Testis (tissue), 3 donors: ENCODE measurements around the gene ZPR1. TPM values are rescaled to one million over a fixed set of nuclear protein-coding genes. Genes with fewer than 3 reads are reported as not detected.

Source experiments
- DNase-seq: peaks from one replicate; pipeline ENCODE4 v3.0.0-alpha.2; 2019
- H3K27ac ChIP-seq, 2 donors: fragments of 200-600 bp; sonication (generic); one replicate each; pipeline ENCODE4 v1.5.1; 2019
- H3K27me3 ChIP-seq: fragments of 200-600 bp; sonication (generic); one replicate; pipeline ENCODE4 v1.5.1; 2019
- H3K36me3 ChIP-seq: fragments of 200-600 bp; sonication (generic); one replicate; pipeline ENCODE4 v1.5.1; 2017; ENCODE audit warnings: low read depth; ENCODE audit errors: missing control alignments
- H3K4me1 ChIP-seq: fragments of 200-600 bp; sonication (generic); one replicate; pipeline ENCODE4 v1.5.1; 2019
- H3K4me3 ChIP-seq, 2 donors: fragments of 200-600 bp; sonication (generic); one replicate each; pipeline ENCODE4 v1.5.1; 2017 to 2019
- H3K9me3 ChIP-seq: fragments of 200-600 bp; sonication (generic); one replicate; pipeline ENCODE4 v1.5.1; 2017
- POLR2A ChIP-seq: fragments of 450-650 bp; IDR thresholded peaks from one replicate; pipeline ENCODE4 v1.6.1; 2017; ENCODE audit warnings: antibody characterized with exemption, mild to moderate bottlenecking, moderate library complexity
- WGBS, 2 donors: methylation state at CpG; one replicate each; pipeline ENCODE4 v1.1.5; 2018; 5-methylcytosine and 5-hydroxymethylcytosine counted together
- intact Hi-C: fragments of 100-400 bp; cut with DNase I; formaldehyde crosslinking; loops from one replicate; pipeline ENCODE4 v1.15.1; 2023; ENCODE audit warnings: low total_unique reads
- polyA plus RNA-seq: library from polyadenylated mRNA; stranded (reverse); fragments of 350-450 nt; fragmentation: Illumina TruSeq; extraction: RNeasy Lipid Tissue Mini Kit (QIAGEN cat#74804); gene quantifications from one replicate; pipeline ENCODE4 v1.2.3, GENCODE V29; 2014; ENCODE audit warnings: low read depth, low replicate concordance; ENCODE audit not compliant: insufficient read depth
- total RNA-seq, 2 donors: library from RNA; depleted of rRNA; stranded (reverse); fragments of >200 nt; gene quantifications; one replicate each; pipeline ENCODE4 v1.2.3, GENCODE V29; 2016
- TF ChIP-seq, protein P1 (sequence below), 3 experiments: fragments of 450-650 bp in 2 of 3; fragments of 200-600 bp in 1 of 3; sonication (generic) in 1 of 3; IDR thresholded peaks; one replicate each; pipeline ENCODE4 v1.5.1; 2016 to 2019; ENCODE audit warnings: antibody characterized with exemption in 3 of 3, mild to moderate bottlenecking in 2 of 3, moderate library complexity in 1 of 3

The ZPR1 gene
- total and polyA plus RNA-seq, 3 donors from 2014 or later, result 44.4 to 138 (median 68.0) TPM

DNA sequence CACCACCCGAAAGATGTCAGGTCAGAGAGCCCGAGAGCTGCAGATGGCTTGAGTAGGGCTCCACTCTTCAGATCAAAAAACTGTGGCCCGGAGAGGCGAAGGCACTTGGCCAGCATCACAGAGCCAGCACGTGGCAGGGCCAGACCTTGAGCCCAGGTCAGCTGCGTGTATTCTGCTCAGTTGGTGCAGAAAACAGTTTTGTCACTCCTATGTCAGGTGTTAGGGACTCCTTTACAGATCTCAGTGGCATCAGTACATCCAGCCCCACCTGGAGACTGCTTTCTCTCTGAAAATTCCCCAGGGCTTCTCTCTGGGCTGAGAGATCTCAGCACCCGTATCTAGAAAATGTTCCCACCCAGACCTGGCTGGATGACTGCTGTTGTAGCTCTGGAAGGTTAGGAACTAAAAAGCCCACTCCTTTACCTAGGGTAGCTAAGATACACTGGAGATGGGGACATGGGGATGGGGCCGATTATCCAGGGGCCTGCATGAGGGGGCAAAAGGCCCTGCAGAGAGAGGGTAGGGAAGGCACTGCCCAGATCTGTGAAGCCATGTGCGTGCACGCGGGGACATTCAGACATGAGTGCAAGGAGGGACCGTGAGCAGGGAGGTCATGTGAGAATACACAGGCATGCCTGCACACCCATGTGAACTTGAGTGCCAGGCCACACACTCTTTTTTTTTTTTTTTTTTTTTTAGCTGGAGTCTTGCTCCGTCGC, 46.2 kb upstream of the ZPR1 start:
- Histone ChIP-seq H3K27me3 (no peaks in the 10 kb centered on the region), H3K27ac (no peak overlapping the region), H3K4me3 (no peak overlapping the region), H3K36me3 (no peaks in the 10 kb centered on the region), H3K4me1 (peaks cover 27% of the 10 kb centered on the region), H3K9me3 (no peaks in the 10 kb centered on the region)
- DNase-seq, result no peak
- intact Hi-C loops, result no loop called here
- TF ChIP-seq, protein P1, sequence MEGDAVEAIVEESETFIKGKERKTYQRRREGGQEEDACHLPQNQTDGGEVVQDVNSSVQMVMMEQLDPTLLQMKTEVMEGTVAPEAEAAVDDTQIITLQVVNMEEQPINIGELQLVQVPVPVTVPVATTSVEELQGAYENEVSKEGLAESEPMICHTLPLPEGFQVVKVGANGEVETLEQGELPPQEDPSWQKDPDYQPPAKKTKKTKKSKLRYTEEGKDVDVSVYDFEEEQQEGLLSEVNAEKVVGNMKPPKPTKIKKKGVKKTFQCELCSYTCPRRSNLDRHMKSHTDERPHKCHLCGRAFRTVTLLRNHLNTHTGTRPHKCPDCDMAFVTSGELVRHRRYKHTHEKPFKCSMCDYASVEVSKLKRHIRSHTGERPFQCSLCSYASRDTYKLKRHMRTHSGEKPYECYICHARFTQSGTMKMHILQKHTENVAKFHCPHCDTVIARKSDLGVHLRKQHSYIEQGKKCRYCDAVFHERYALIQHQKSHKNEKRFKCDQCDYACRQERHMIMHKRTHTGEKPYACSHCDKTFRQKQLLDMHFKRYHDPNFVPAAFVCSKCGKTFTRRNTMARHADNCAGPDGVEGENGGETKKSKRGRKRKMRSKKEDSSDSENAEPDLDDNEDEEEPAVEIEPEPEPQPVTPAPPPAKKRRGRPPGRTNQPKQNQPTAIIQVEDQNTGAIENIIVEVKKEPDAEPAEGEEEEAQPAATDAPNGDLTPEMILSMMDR (IDR thresholded peaks at IDR 0.05), result no peak
- TF ChIP-seq POLR2A, result no peak
- 86 to 97% methylated on average over 6 to 14 of the region's 14 CpGs for WGBS, 2 donors

DNA sequence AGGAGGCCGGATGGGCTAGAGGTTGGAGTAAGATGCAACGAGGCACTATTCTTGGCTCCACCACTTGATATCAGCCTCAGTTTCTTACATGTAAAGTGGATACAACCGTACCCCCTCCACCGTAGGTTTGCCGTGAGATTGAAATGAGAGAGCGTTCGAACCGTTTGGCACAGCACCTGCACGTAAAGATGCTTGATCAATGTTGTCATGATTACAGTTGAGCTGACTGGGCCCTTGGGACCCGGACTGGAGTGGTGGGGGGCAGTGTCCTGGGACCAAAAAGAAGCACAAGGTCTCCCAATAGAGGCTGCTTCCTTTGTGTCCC, 45.6 kb upstream of the ZPR1 start:
- Histone ChIP-seq H3K27ac (no peak overlapping the region), H3K4me1 (peaks cover 22% of the 10 kb centered on the region), H3K9me3 (no peaks in the 10 kb centered on the region), H3K27me3 (no peaks in the 10 kb centered on the region), H3K36me3 (no peaks in the 10 kb centered on the region), H3K4me3 (no peak overlapping the region)
- TF ChIP-seq, protein P1 (IDR thresholded peaks at IDR 0.05), result no peak
- TF ChIP-seq POLR2A, result no peak
- no peak for DNase-seq
- WGBS, 2 donors, result 95% methylated on average over 10 of the region's 10 CpGs
- intact Hi-C loops, result no loop called here

- intact Hi-C loops, result no loop called here
- no peak for DNase-seq
- Histone ChIP-seq H3K27me3 (no peaks in the 10 kb centered on the region), H3K4me1 (peaks cover 15% of the 10 kb centered on the region), H3K27ac (no peak overlapping the region), H3K36me3 (no peaks in the 10 kb centered on the region), H3K9me3 (no peaks in the 10 kb centered on the region), H3K4me3 (no peak overlapping the region)
- TF ChIP-seq, protein P1 (IDR thresholded peaks at IDR 0.05), result no peak
- no peak for TF ChIP-seq POLR2A
- WGBS, 2 donors, result 73 to 81% methylated on average over 6 to 13 of the region's 13 CpGs
These were observed 44.8 kb upstream of the ZPR1 start for GRCh38 chr11:116832350-116833290.

DNA sequence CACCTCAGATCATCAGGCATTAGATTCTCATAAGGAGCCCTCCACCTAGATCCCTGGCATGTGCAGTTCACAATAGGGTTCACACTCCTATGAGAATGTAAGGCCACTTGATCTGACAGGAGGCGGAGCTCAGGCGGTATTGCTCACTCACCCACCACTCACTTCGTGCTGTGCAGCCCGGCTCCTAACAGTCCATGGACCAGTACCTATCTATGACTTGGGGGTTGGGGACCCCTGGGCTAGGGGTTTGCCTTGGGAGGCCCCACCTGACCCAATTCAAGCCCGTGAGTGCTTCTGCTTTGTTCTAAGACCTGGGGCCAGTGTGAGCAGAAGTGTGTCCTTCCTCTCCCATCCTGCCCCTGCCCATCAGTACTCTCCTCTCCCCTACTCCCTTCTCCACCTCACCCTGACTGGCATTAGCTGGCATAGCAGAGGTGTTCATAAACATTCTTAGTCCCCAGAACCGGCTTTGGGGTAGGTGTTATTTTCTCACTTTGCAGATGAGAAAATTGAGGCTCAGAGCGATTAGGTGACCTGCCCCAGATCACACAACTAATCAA, 44.0 kb upstream of the ZPR1 start:
- Histone ChIP-seq H3K4me1 (peaks cover 15% of the 10 kb centered on the region), H3K27me3 (no peaks in the 10 kb centered on the region), H3K4me3 (no peak overlapping the region), H3K9me3 (no peaks in the 10 kb centered on the region), H3K27ac (no peak overlapping the region), H3K36me3 (no peaks in the 10 kb centered on the region)
- 88 to 96% methylated on average over 5 to 7 of the region's 7 CpGs for WGBS, 2 donors
- TF ChIP-seq, protein P1 (IDR thresholded peaks at IDR 0.05), result no peak
- TF ChIP-seq POLR2A, result no peak
- intact Hi-C loops, result no loop called here
- no peak for DNase-seq
